Measurements from ENCODE around the gene TADA3. TPM values are rescaled to one million over a fixed set of nuclear protein-coding genes. Genes with fewer than 3 reads are reported as not detected.

Gene TADA3
- total RNA-seq, 4 donors from 2014 or later, result 45.0 to 61.1 (median 52.2) TPM

DNA sequence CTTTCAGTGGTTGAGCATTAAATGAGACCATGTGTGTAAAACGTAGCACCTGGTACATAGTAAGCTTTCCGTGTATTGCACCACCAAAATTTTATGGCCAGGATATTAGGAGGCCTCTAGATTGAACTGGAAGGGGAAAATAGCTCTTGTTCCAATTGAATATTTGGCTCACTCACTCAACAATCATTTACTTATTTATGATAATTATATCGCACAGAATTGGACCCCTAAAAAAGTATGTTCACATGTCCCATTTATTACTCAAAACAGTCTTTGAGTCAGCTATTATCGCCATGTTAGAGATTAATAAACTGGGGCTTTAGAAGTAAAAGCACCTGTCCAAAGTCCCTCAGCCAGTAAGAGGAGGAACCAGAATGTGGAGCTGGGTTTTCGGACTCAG, 12.7 kb upstream of the TADA3 start:
- TF ChIP-seq, protein P1, sequence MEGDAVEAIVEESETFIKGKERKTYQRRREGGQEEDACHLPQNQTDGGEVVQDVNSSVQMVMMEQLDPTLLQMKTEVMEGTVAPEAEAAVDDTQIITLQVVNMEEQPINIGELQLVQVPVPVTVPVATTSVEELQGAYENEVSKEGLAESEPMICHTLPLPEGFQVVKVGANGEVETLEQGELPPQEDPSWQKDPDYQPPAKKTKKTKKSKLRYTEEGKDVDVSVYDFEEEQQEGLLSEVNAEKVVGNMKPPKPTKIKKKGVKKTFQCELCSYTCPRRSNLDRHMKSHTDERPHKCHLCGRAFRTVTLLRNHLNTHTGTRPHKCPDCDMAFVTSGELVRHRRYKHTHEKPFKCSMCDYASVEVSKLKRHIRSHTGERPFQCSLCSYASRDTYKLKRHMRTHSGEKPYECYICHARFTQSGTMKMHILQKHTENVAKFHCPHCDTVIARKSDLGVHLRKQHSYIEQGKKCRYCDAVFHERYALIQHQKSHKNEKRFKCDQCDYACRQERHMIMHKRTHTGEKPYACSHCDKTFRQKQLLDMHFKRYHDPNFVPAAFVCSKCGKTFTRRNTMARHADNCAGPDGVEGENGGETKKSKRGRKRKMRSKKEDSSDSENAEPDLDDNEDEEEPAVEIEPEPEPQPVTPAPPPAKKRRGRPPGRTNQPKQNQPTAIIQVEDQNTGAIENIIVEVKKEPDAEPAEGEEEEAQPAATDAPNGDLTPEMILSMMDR (IDR thresholded peaks at IDR 0.05), result no peak
- DNase-seq (ENCODE audit: low spot score) (no peak), ATAC-seq (ENCODE audit: low FRiP score) (no peak)

DNA sequence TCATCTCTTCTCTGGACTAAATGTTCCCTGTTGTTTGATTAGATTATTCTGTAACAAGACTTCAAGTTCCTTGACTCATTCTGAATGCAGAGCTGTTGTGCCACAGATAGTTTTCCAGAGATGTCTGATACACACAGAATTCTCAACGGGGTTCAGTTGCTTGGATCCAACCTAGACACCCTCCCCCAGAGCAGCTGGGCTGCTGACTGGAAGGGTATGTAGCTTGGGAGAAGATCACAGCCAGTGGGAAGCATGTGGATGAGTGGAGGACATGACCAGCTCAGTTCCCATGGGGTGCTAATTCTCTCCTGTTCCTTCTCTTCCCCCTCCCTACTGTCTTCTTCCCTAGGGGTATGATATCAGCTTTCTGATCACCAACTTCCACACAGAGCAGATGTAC, 11.2 kb upstream of the TADA3 start:
- TF ChIP-seq, protein P1 (IDR thresholded peaks at IDR 0.05), result no peak
- DNase-seq (ENCODE audit: low spot score), result no peak
- no peak for ATAC-seq (ENCODE audit: low FRiP score)

DNA sequence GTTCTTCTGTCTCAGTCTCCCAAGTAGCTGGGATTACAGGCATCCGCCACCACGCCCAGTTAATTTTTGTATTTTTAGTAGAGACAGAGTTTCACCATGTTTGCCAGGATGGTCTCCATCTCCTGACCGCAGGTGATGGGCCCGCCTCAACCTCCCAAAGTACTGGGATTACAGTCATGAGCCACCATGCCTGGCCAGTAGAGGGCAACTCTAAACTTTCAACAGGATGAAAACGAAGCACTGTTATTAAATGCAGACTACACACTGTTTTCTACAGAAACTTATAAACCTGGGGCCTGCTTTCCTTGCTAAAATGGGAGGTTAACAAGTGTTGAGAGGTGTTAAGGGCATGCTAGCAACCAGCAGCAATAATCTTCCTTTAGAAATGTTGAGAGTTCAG, 8.3 kb upstream of the TADA3 start:
- ATAC-seq (ENCODE audit: low FRiP score), result no peak
- no peak for DNase-seq (ENCODE audit: low spot score)
- TF ChIP-seq, protein P1 (IDR thresholded peaks at IDR 0.05), result no peak

DNA sequence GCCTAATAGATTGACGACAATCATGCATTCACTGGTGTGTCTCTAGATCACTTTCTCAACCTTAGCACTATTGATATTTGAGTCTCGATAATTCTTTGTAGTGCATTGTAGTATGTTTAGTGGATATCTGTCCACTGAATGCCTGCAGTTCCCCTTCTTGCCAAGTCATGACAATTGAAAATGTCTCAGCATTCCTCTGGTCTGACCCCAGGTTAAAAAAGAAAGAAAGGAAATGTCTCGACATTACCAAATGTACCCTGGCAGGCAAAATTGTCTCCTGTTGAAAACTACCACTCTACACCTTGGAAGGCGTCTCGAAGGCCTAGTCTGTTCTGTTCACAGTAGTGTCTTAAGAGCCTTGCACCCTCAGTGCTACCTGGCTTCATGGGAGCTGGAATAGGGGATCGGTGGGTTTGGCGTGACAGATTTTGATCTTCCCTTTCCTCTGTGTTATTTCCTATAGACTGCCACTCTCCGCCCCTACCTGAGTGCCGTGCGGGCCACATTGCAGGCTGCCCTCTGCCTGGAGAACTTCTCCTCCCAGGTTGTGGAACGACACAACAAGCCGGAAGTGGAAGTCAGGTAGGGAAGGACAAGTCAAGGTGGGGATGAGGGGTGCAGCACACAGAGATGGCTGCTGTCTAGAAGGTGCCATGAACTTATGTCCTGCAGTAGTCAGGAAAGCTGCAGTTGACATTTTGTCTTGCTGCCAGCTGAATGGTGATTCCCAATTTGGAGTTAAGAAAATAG, 5.1 kb upstream of the TADA3 start:
- DNase-seq (ENCODE audit: low spot score), result no peak
- no peak for ATAC-seq (ENCODE audit: low FRiP score)
- TF ChIP-seq, protein P1 (IDR thresholded peaks at IDR 0.05), result no peak

DNA sequence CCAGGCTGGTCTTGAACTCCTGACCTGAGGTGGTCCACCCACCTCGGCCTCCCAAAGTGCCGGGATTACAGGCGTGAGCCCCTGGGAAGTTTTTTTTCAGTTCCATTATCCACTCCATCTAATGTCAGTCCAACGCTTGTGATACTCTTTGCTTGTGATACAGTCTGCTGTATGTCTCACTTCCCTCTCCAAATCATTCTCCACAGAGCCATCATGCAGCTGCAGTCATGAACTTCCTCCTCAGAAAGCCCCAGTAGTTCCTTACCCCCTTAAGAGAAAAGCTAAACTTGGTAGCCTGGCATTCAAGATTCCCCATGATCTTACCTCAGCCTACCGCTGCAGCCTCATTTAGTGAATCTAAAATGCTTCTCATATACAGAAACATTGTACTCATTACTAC, 2.9 kb upstream of the TADA3 start:
- DNase-seq (ENCODE audit: low spot score) (no peak), ATAC-seq (ENCODE audit: low FRiP score) (no peak)
- TF ChIP-seq, protein P1 (IDR thresholded peaks at IDR 0.05), result no peak

DNA sequence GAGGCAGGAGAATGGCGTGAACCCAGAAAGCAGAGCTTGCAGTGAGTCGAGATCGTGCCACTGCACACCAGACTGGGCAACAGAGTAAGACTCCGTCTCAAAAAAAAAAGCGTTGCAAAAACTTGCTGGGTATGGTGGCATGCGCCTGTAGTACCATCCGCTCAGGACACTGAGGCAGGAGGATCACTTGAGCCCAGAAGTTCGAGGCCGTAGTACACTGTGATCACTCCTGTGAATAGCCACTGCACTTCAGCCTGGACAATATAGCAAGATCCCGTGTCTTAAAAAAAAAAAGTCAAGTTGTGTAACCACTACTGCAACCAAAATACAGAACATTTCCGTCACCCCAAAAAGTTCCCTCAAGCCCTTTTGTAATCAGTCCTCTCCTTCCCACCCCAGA, 2.1 kb upstream of the TADA3 start:
- TF ChIP-seq, protein P1 (IDR thresholded peaks at IDR 0.05), result no peak
- DNase-seq (ENCODE audit: low spot score), result no peak
- no peak for ATAC-seq (ENCODE audit: low FRiP score)

DNA sequence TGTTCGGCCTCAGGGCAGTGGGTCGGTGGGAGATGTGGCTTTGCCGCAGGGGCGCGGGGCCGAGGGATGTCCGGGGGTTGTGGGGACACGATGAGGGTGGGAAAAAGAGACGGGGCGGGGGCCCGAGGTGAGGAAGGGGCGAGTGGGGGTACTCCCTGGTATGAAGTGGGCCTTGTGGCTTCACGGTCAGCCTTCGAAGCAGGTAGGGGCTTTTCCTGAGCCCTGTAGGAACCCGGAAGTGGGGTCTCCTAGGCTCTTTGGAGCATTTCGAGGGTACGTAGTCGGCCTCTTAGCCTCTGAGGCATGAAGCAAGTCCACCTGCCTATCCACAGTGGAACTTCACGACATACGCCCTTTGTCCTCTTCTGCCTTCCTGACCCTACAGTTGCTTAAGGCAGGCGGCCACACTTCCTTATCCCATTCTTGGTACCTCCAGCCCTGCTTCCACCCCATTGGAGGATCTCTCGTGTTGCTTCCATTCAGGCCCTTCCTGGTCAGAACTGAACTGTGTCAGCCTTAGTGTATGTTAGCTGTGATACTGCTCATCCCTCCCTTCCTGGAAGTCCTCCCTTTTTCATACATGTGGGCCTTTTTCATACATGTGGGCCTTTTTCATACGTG, 998 bp upstream of the TADA3 start:
- ATAC-seq (ENCODE audit: low FRiP score), result peak; percentile 13
- TF ChIP-seq, protein P1 (IDR thresholded peaks at IDR 0.05), result no peak
- DNase-seq (ENCODE audit: low spot score), result no peak

All from omental fat pad (tissue), 4 donors.